T-helper 2 cell (primary cell): Measurements from ENCODE around the gene UVSSA.
A peak's percentile ranks its signal among the peaks of the same experiment; 100 is the strongest.
"Not testable (repeated sequence)": the region's sequence is repeated elsewhere in the genome, so short reads cannot be mapped to it uniquely, and the experiment has no call there.

Experiments used
- DNase-seq, 5 experiments: peaks; one replicate each; pipeline versions ENCODE4 v3.0.0 to v3.0.0-alpha.2; 2012 to 2022

The UVSSA gene

GRCh38 chr4:1409491-1410425, 62.8 kb downstream of the UVSSA start:
- DNase-seq = no peak

GRCh38 chr4:1410491-1411325, 63.7 kb downstream of the UVSSA start:
- DNase-seq = peak in 1 of 5 experiments; percentile 39

GRCh38 chr4:1411436-1412375, 64.7 kb downstream of the UVSSA start:
- no peak for DNase-seq

DNA sequence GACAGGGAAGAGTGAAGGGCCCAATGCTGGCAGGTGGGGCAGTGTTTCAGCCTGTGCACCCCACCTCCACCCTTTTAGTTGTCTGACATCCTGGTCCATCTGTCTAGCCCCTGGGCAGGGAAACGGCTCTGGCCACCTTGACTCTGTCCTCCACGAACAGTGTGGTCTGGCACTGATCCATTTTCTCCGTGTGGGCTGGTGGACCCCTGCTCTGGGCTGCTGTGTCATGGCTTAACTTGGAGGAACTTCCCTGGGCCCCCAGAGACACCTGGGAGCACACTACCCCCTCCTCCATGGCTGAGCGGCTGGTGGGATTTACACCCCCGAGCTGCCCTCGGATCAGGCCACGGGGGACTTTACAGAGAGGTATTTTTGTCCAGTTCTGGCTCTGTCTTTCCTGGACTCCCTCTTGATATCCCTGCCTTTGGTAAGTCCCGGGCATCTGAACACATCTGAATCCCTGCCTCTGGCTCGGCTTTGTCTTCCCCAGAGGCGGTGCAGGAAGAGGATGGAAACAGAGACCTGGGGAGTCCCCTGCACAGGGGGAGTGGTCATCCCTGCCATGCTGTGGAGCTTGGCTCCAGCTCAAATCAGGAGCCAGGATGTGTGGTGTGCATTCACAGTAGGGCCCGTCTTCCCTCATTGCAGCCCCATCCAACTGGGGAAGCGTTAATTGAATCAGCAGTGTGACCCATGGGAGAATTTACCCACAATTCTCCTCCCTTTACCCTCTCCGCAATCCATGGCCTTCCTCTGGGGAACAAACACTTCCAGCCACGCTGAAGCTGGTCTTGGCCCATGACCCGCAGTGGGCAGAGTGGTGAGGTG, 65.6 kb downstream of the UVSSA start:
- no peak for DNase-seq

DNA sequence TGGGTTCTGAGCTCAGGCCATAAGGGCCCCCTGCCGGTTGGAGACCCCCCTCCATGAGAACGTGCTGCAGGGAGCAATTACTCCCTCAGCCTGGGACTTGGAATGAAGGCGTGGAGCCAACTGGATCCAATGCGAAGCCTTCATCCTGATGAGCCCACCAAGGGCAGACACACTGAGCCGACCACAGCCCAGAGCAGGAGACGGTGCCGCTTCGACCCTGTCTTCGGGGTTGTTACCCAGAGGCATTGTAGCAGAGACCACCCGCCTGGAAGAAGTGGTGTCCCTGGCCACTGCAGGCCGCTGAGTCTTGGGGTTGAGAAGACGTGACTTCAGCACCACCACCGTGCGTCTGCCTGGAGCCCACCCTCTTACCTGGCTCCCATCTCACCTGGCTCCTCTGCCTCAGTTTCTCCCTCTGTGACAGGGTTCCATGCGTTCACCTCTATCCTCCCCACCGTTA, 66.2 kb downstream of the UVSSA start:
- DNase-seq = no peak

GRCh38 chr4:1413687-1414479, 66.9 kb downstream of the UVSSA start:
- DNase-seq = no peak

DNA sequence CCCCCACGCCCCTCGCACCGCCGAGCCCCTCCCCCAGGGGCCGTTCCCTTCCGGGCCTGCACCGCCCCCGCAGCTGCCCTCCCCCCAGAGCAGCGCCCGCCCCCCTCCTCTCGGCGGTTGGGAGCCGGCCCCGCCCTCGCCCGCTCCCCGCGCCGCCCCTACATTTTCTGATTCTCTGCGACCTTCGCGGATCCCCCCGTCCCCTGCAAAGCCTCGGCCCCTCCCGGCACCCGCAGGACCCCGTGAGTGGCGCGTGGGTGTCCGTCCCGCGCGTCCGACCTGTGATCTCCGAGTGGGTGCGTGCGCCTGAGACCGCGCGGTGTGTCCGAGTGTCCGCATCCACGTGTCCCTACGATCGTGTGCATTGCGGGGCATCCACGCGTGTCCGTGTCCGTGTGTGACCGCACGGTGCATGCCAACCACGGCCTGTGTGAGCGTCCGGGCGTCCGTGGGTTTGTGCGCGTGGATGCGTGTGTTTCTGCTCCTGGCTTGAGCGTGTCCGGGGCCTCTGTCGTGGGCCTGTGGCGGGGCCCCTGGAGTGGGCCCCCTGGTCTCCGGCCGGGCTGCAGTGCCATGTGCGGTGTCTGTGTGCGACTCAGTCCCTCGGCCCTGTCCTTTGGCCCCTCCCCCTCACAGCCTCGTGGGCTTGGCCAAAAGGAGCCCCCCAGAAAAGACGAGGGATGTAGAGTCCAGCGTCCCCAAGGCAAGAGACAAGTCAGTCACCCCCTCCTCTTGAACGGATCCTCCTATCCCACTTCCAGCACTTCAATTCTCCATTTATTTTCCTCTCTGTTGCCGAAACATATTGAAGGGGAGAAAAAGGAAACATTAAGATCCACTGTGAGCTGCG, 68.0 kb downstream of the UVSSA start:
- DNase-seq = no peak

DNA sequence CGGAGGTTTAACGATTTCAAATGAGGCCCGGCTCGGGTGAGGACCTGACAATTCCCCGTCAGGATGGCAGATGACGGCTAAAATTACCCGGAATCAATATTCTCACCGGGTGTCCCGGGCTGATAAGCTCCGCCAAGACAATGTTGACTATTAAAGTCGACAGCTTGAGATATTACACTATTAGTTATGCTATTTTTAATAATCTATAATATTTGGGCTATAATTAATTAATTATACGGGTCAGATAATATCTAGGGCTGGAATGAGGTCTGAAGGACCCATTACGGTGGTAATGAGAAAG, 68.6 kb downstream of the UVSSA start:
- DNase-seq = no peak

GRCh38 chr4:1416051-1416947, 69.3 kb downstream of the UVSSA start:
- DNase-seq = no peak

- no peak for DNase-seq
Observed at GRCh38 chr4:1416948-1417260, 69.9 kb downstream of the UVSSA start.

DNA sequence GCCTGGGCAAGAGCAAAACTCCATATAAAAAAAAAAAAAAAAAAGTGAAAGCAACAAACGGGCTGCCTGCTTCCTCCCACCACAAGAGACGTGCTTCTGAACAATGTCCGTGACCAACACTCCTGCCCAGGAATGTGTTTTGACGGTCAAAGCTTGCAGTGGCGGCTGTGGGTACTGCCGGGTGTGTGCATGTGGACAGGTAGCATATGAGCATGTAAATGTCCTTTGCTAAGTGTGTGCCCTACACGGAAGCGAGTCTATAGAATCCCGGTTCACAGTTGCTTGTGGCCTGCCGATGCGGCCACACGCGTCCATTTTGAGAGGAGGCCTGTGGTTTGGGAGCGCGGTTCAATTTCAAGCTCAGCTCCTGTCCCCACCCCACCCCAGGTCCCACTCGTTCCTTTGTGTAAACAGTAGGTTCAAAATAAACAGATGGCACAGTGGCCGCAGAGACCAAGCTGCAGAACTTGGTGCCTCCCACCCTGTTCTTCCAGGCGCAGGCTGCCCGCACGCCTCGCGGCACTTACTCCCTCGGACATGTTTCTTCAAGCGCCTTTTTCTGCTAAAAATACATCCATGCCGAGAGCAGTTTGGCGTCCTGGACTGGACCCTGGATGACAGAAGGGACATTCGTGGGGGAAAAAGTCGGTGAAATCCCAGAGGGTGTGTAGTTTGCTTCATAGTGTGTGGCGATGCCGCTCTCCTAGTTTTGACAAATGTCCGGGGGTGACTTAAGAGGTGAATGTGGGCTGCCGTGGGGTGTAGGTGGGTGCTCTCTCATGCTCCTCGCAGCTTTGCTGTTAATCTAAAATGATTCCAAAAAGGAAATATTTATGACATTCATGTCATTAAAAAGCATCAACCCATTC, 70.7 kb downstream of the UVSSA start:
- DNase-seq = no peak

- no peak for DNase-seq
Observed at GRCh38 chr4:1418494-1419285, 71.7 kb downstream of the UVSSA start.

DNA sequence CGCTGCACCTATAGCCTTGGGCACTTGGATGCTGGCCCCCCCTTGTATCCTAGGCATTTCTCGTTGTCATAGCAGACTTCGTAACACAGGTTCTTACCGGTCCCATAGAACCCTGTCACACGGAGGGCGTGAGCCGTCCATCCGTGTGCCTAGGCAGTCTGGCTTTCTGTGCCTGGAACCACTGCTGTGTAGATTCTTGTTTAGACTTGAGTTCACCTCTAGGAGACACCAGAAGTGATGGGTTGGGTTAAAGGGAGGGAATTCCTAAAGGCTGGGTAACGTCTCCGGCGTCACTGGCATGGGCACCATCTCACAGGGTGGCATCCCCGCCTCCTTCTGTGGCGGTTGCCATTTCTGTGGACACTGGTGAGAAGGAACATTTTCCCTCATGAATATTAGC, 72.7 kb downstream of the UVSSA start:
- DNase-seq = no peak

DNA sequence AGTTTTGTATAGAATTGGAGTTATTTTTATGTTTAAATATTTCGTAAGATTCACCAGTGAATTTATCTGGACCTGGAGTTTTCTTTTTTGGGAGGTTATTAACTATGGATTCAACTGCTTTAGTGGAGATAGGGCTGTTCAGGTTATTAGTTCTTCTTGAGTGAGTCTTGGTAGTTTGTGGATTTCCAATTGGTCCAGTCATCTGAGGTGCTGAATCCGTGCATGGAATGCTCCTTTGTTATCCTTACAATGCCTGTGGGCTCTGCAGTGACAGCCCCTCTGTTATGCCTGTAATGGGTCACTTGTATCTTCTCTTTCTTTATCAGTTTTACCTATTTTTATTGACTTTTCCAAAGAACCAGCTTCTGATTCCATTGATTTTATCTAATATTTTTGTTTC, 74.6 kb downstream of the UVSSA start:
- no peak for DNase-seq

DNA sequence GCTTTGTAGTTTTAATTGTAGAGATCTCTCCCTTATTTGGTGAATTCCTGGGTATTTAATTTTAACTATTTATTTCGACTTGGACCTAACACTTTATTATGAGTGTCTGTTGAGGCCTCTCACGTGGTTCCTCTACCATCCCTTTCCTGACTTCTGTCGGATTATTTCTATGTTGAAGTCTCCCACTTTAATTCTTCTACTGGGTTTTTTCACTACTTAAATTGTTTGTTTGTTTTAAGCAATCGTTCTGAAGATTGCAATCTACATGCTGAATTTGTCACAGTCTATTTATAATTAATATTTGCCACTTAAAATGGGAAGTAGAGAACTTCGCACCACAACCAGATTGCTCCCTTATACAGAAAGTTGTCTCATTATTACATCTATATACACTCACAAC, 80.0 kb downstream of the UVSSA start:
- no peak for DNase-seq

GRCh38 chr4:1443688-1444172, 96.7 kb downstream of the UVSSA start:
- not testable (repeated sequence) for DNase-seq
